ENCODE data around the gene SLC4A1AP.
A peak's percentile ranks its signal among the peaks of the same experiment; 100 is the strongest.

SLC4A1AP gene

GRCh38 chr2:27721884-27722485, 58.3 kb downstream of the SLC4A1AP start:
- DNase-seq (ENCODE audit: low read depth): no peak

GRCh38 chr2:27723372-27724144, 59.9 kb downstream of the SLC4A1AP start:
- no peak for DNase-seq (ENCODE audit: low read depth)

- no peak for DNase-seq (ENCODE audit: low read depth)
Observed at GRCh38 chr2:27724191-27724590, 60.5 kb downstream of the SLC4A1AP start.

GRCh38 chr2:27724905-27725701, 61.4 kb downstream of the SLC4A1AP start:
- DNase-seq (ENCODE audit: low read depth): no peak

GRCh38 chr2:27727257-27727656, 63.6 kb downstream of the SLC4A1AP start:
- DNase-seq (ENCODE audit: low read depth): no peak

GRCh38 chr2:27728081-27728858, 64.6 kb downstream of the SLC4A1AP start:
- no peak for DNase-seq (ENCODE audit: low read depth)

GRCh38 chr2:27729198-27729597, 65.5 kb downstream of the SLC4A1AP start:
- no peak for DNase-seq (ENCODE audit: low read depth)

- DNase-seq (ENCODE audit: low read depth): no peak
Observed at GRCh38 chr2:27729614-27730013, 65.9 kb downstream of the SLC4A1AP start.

- DNase-seq (ENCODE audit: low read depth): no peak
Observed at GRCh38 chr2:27730261-27730662, 66.6 kb downstream of the SLC4A1AP start.

- DNase-seq (ENCODE audit: low read depth): no peak
Observed at GRCh38 chr2:27730980-27731691, 67.4 kb downstream of the SLC4A1AP start.

GRCh38 chr2:27734305-27734704, 70.6 kb downstream of the SLC4A1AP start:
- DNase-seq (ENCODE audit: low read depth): no peak

GRCh38 chr2:27735263-27735904, 71.7 kb downstream of the SLC4A1AP start:
- peak; percentile 27 for DNase-seq (ENCODE audit: low read depth)

- no peak for DNase-seq (ENCODE audit: low read depth)
Observed at GRCh38 chr2:27736031-27736889, 72.6 kb downstream of the SLC4A1AP start.

- no peak for DNase-seq (ENCODE audit: low read depth)
Observed at GRCh38 chr2:27736890-27737204, 73.2 kb downstream of the SLC4A1AP start.

- no peak for DNase-seq (ENCODE audit: low read depth)
Observed at GRCh38 chr2:27737676-27738348, 74.1 kb downstream of the SLC4A1AP start.

- DNase-seq (ENCODE audit: low read depth): no peak
Observed at GRCh38 chr2:27738349-27739057, 74.8 kb downstream of the SLC4A1AP start.

- DNase-seq (ENCODE audit: low read depth): no peak
Observed at GRCh38 chr2:27739058-27739373, 75.3 kb downstream of the SLC4A1AP start.

- no peak for DNase-seq (ENCODE audit: low read depth)
Observed at GRCh38 chr2:27741673-27742072, 78.0 kb downstream of the SLC4A1AP start.

GRCh38 chr2:27742571-27742970, 78.9 kb downstream of the SLC4A1AP start:
- DNase-seq (ENCODE audit: low read depth): no peak

Data from activated T-helper 1 cell treated with Interleukin-2 at 50 U/mL for 16 hours (primary cell).